Anterior cingulate cortex (tissue), 58 donors: ENCODE results near the gene BMF.

Experiments used
- DNase-seq, 58 donors: peaks; one replicate each; lab custom pipeline; 2025; lab: John Stamatoyannopoulos, UW

The BMF gene

DNA sequence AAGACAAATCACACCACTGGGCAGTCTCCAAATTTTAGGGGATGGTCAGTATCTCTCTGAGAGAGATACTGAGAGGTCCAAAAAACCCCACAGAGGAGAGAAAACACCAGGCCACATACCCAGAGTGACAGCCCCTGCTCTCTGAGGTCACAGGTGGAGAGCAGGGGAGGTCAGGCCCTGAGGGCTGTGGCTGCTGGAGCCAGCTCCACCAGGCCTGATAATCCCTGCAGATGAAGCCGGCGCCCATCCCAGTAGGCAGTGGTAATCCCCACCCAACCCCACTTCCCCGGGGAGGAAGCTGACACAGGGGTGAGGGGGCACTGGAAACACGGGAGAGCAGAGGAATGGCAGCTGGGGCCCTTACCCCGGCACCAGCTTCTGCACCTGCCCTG lies 38.5 kb downstream of the BMF start:
- DNase-seq, result no peak

- peak; percentile 30 to 100 (median 92) for DNase-seq
These were observed 39.2 kb downstream of the BMF start for GRCh38 chr15:40069178-40070165.

DNA sequence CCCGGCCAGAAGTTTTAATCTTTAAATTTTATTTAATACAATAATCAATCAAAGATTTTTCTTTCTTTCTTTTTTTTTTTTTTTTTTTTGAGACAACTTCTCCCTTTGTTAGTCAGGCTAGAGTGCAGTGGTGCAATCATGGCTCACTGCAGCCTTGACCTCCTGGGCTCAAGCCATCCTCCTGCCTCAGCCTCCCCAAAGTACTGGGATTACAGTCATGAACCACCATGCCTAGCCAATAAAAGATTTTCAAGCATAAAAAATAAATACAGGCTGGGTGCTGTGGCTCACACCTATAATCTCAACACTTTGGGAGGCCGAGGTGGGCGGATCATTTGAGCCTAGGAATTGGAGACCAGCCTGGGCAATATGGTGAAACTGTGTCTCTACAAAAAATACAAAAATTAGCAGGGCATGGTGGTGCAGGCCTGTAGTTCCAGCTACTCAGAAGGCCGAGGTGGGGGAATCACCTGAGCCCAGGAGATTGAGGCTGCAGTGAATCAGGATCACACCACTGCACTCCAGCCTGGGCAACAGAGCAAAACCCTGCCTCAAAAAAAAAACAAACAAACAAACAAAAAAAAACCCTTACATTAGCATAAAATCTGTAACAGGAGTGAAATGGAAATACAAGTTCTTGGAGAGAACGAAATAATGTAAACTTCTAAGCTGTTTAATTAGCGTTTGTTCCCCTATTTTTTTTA lies 40.6 kb downstream of the BMF start:
- no peak for DNase-seq

- no peak for DNase-seq
These were observed 42.1 kb downstream of the BMF start for GRCh38 chr15:40066589-40066988.

GRCh38 chr15:40065166-40065565 lies 43.5 kb downstream of the BMF start:
- DNase-seq, result no peak

DNA sequence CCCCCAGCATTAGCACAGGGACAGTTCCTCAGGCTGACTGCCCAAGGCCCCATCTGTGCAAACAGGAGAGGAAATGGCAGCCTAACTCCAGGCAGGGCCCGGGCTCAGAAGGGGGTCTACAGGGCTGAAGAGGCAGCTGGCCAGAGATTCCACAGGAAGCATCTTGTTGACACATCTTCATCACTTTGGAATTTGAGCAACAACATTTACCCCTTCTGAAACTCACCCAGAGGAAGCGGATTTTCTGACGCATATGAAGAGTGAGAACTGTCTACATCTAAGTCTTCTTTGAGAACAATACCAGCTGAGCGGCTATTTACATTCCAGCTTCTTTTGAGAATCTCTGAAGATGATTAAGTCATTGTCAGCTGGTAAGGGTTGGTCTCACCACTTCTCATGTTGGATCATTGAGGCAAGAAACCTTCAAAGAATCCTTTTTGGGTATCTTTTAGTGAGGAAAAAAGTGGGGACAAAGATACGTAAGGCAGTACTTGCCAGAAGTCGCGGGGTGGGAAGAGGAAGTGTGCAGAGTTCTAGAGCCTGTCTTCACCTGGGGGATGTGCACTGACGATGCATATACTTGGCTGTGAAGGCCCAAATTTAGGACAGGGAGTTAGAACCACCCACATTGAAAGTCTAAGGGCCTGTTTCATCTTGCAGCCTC lies 44.3 kb downstream of the BMF start:
- no peak for DNase-seq

DNA sequence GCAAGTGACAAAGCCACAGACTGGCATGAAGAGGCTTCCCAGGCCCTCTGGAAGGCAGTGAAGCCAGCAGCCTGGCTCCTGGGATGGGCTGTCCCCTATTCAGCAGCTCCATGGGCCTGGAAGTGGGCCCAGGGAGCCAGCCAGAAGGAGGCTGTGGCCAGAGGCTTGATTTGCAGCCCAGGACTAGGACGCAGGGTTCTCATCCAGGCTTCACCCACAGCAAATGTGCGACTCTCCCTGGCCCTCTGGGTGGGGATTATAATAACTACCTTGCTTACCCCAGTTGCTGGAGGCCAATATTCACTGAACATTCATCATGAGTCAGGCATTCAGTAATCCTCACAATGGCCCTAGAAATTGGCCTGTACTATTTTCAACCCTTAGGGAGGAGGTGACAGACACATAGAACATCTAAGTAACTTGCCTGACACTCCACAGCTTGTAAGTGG lies 45.1 kb downstream of the BMF start:
- peak in 45 of 58 donors; percentile 9 to 79 (median 42) for DNase-seq

- DNase-seq, result no peak
These were observed 45.7 kb downstream of the BMF start for GRCh38 chr15:40062816-40063562.

DNA sequence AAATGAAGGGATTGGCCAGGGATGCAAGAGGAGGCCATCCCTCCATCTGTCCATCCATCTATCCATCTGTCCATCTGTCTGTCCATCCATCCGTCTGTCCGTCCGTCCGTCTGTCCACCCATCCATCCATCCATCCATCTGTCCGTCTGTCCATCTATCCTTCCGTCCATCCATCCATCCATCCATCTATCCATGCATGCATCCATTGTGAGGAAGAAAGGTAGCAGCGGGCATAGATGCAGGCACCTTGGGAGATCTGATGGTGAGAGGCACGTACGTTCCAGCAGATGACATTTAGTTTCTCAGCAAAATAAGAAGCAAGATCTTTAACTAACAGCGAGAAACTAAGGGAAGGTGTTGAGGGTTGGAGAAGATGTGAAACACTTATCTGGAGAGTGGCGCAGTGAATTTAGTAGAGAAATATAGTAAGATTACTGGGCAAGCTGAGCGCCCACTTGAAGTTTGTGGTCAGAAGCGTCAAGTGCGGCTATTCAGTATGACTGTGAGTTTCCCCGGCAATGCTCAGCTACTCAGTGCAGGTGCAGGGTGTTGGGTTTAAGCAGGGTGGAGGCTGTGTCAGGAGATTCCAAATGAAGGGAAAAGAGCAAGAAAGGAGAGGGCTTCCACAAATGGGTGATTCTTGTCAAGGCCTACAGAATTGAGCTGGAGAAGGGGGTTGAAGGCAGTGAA lies 47.3 kb downstream of the BMF start:
- no peak for DNase-seq

DNA sequence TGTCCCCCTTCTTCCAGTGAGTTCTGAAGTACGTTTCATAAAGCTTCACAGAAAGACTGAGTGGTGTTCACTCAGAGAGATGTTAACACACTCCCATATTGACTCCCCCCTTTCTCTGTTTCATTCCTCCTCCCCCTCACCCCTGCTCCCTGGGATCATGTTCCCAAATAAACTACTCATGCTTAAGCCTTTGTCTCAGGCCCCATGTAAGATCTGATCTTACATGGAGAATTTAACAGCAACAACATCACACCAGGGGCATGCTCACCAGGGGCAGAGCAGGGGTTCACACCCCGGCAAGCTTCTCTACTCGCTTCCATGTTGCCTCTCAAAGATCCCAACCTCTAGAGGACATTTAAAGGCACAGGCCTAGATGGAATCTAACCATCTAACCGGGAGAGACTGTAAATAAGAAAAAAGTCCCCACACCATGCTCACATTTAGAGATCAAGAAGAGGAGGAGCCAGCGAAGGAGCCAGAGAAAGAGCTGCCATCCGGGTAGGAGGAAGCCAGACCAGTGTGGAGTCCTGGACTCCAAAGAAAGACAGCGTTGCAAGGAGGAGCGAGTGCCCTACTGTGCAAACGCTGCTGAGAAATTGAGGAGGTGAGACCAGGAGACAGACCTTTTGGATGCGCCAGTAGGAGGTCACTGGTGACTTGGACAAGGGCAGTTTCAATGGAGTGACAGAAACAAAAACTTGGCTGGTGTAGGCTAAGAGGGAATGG lies 48.3 kb downstream of the BMF start:
- DNase-seq, result no peak

GRCh38 chr15:40059821-40060220 lies 48.9 kb downstream of the BMF start:
- DNase-seq, result no peak

DNA sequence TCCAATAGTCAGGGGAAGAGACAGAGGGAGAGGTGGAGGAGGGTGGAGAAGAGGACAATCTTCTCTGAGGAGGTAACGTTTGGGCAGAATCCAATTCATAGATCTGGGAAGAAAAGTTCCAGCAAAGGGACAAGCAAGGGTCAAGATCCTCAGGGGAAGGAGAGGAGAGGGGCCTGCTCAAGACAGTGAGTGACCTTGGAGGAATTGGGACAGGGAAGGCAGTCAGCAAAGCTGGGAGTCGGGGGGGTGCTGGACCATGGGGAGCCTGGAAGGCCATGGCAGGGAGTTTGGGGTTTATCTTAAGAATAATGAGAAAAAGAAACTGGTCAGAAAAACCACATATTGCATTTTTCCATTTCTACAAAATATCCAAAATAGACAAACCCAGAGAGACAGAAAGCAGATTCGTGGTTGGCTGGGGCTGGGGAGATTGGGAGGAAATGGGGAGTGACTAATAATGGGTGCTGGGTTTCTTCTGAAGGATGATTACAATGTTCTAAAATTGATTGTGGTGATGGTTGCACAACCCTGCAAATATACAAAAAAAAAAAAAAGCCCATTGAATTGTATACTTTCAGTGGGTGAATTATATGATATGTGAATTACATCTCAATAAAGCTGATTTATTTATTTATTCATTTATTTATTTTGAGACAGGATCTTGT lies 50.1 kb downstream of the BMF start:
- no peak for DNase-seq

GRCh38 chr15:40055576-40056293 lies 52.9 kb downstream of the BMF start:
- no peak for DNase-seq

- DNase-seq, result no peak
These were observed 53.7 kb downstream of the BMF start for GRCh38 chr15:40054855-40055575.

GRCh38 chr15:40054605-40054854 lies 54.1 kb downstream of the BMF start:
- DNase-seq, result no peak

DNA sequence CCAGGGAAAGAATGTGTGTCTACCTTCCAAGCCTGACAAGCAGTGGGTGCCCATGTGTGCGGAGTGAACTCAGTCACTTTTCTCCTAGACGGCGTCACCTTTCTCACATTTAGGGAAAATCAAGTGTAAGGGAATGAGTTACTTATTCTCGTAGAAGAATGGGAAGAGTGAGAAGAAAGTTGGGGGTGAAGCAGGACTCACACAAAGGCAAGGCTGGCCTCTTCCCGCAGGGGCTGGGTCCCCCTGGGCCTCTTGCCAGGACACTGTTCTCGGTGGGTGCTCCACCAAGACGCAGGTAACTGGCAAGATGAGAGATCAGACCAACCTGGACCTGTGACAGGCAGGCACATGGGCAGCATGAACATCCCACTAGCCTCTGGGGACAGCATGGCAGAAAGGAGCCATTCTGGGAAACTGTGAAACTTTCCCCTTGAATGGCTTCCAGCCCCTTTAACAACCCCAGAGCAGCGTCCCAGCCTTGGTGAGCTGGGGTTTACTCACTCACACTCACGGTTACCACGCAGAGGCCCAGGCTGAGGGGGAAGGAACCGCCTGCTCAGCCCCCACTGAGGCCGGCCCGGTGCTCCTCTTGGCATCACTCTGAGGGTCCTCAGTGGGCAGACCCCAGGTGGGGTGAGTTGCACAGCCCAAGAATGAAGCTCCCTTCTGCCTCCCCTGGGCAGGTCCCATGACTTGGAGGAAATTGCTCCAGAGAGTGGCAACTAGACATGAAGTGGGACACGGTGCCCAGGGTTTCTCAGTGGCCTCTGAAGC lies 54.7 kb downstream of the BMF start:
- DNase-seq, result no peak
